GM19240 (cell line): Measurements from ENCODE around the gene CCNY.
"Not testable (repeated sequence)": the region's sequence is repeated elsewhere in the genome, so short reads cannot be mapped to it uniquely, and the experiment has no call there.

Source experiments
- DNase-seq: peaks from one replicate; pipeline ENCODE4 v3.0.0; 2011; ENCODE audit warnings: low spot score; ENCODE audit not compliant: insufficient read length

The CCNY gene

GRCh38 chr10:35511647-35512046 lies 175.3 kb downstream of the CCNY start:
- no peak for DNase-seq

GRCh38 chr10:35516102-35516670 lies 179.9 kb downstream of the CCNY start:
- no peak for DNase-seq

GRCh38 chr10:35517431-35518181 lies 181.3 kb downstream of the CCNY start:
- no peak for DNase-seq

GRCh38 chr10:35518187-35518586 lies 181.9 kb downstream of the CCNY start:
- not testable (repeated sequence) for DNase-seq

- DNase-seq: no peak
These were observed 184.7 kb downstream of the CCNY start for GRCh38 chr10:35520996-35521395.

GRCh38 chr10:35523670-35524225 lies 187.4 kb downstream of the CCNY start:
- no peak for DNase-seq

GRCh38 chr10:35526746-35527145 lies 190.4 kb downstream of the CCNY start:
- DNase-seq: no peak

- no peak for DNase-seq
These were observed 195.8 kb downstream of the CCNY start for GRCh38 chr10:35532141-35532540.

GRCh38 chr10:35533565-35533964 lies 197.3 kb downstream of the CCNY start:
- no peak for DNase-seq

GRCh38 chr10:35535136-35535535 lies 198.8 kb downstream of the CCNY start:
- DNase-seq: no peak

GRCh38 chr10:35536789-35537188 lies 200.5 kb downstream of the CCNY start:
- DNase-seq: no peak

- DNase-seq: not testable (repeated sequence)
These were observed 201.6 kb downstream of the CCNY start for GRCh38 chr10:35537925-35538324.

- DNase-seq: no peak
These were observed 204.2 kb downstream of the CCNY start for GRCh38 chr10:35540296-35541164.

GRCh38 chr10:35541720-35542119 lies 205.4 kb downstream of the CCNY start:
- no peak for DNase-seq

GRCh38 chr10:35542303-35542702 lies 206.0 kb downstream of the CCNY start:
- DNase-seq: no peak

- DNase-seq: no peak
These were observed 208.9 kb downstream of the CCNY start for GRCh38 chr10:35545079-35545657.

- DNase-seq: no peak
These were observed 209.7 kb downstream of the CCNY start for GRCh38 chr10:35545878-35546590.

GRCh38 chr10:35546824-35547225 lies 210.5 kb downstream of the CCNY start:
- no peak for DNase-seq

GRCh38 chr10:35552650-35553342 lies 216.5 kb downstream of the CCNY start:
- DNase-seq: no peak

- DNase-seq: no peak
These were observed 217.7 kb downstream of the CCNY start for GRCh38 chr10:35554036-35554435.
